BJ (cell line): ENCODE results near the gene ABCF1. TPM values are rescaled to one million over a fixed set of nuclear protein-coding genes. Genes with fewer than 3 reads are reported as not detected.

Experiments used
- CTCF ChIA-PET: fragments of 350-600 bp; formaldehyde crosslinking; extraction: SDS; loops from one replicate; lab custom pipeline; 2021; ENCODE audit warnings: antibody characterized with exemption, inconsistent platforms; lab: Yijun Ruan, JAX
- POLR2A ChIA-PET: fragments of 300-600 bp; sonication (Branson Sonifier 250); formaldehyde crosslinking; extraction: SDS; loops from one replicate; lab custom pipeline; 2021; ENCODE audit warnings: antibody characterized with exemption; lab: Charles Lee
- DNase-seq: peaks from one replicate; pipeline ENCODE4 v3.0.0-alpha.2; 2011; ENCODE audit warnings: low read depth
- H3K27me3 ChIP-seq: 2 replicates; pipeline ENCODE4 v1.6.0; 2011; ENCODE audit warnings: low read length; ENCODE audit not compliant: control insufficient read depth, insufficient read depth
- H3K36me3 ChIP-seq: 2 replicates; pipeline ENCODE4 v1.5.1; 2011; ENCODE audit warnings: low read length; ENCODE audit not compliant: control insufficient read depth, insufficient read depth
- H3K4me3 ChIP-seq: 2 replicates; pipeline ENCODE4 v1.5.1; 2011; ENCODE audit warnings: low read depth, mild to moderate bottlenecking, control low read depth, low read length
- polyA plus RNA-seq: library from polyadenylated mRNA; depleted of rRNA; stranded (reverse); fragments of >200 nt; gene quantifications from 2 replicates; pipeline ENCODE4 v1.2.3, GENCODE V29; 2011
- TF ChIP-seq, protein P1 (sequence below): IDR thresholded peaks from 2 replicates; pipeline ENCODE4 v1.5.1; 2011; ENCODE audit warnings: low read depth, mild to moderate bottlenecking, control low read depth, inconsistent platforms, low read length, moderate library complexity; ENCODE audit not compliant: insufficient read depth

The ABCF1 gene
- polyA plus RNA-seq, 1 experiment = 37.9 TPM

DNA sequence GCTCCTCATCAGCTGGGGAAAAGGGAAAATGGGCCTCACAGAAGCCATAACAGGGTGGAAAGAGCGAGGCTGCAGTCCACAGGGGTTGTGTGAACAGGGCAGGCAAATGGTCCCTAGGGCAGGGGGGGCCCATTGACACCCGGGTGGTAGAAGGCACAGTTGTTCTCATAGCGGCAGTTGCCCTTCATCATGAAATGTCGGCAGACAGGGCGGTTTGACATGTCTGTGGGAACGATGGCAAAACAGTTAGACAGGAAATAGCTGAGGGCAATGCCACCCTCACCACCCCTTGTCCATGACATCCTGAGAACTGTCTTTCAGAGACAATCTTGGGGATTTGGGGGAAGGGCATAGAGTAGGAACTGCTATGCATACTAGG is 30.2 kb downstream of the ABCF1 start:
- POLR2A ChIA-PET = no interaction called here
- no peak for DNase-seq
- TF ChIP-seq, protein P1, sequence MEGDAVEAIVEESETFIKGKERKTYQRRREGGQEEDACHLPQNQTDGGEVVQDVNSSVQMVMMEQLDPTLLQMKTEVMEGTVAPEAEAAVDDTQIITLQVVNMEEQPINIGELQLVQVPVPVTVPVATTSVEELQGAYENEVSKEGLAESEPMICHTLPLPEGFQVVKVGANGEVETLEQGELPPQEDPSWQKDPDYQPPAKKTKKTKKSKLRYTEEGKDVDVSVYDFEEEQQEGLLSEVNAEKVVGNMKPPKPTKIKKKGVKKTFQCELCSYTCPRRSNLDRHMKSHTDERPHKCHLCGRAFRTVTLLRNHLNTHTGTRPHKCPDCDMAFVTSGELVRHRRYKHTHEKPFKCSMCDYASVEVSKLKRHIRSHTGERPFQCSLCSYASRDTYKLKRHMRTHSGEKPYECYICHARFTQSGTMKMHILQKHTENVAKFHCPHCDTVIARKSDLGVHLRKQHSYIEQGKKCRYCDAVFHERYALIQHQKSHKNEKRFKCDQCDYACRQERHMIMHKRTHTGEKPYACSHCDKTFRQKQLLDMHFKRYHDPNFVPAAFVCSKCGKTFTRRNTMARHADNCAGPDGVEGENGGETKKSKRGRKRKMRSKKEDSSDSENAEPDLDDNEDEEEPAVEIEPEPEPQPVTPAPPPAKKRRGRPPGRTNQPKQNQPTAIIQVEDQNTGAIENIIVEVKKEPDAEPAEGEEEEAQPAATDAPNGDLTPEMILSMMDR = no peak
- CTCF ChIA-PET = no interaction called here
- H3K4me3 ChIP-seq = no peak overlapping the region
- H3K36me3 ChIP-seq = peaks cover 43% of the 10 kb centered on the region
- no peaks in the 10 kb centered on the region for H3K27me3 ChIP-seq

DNA sequence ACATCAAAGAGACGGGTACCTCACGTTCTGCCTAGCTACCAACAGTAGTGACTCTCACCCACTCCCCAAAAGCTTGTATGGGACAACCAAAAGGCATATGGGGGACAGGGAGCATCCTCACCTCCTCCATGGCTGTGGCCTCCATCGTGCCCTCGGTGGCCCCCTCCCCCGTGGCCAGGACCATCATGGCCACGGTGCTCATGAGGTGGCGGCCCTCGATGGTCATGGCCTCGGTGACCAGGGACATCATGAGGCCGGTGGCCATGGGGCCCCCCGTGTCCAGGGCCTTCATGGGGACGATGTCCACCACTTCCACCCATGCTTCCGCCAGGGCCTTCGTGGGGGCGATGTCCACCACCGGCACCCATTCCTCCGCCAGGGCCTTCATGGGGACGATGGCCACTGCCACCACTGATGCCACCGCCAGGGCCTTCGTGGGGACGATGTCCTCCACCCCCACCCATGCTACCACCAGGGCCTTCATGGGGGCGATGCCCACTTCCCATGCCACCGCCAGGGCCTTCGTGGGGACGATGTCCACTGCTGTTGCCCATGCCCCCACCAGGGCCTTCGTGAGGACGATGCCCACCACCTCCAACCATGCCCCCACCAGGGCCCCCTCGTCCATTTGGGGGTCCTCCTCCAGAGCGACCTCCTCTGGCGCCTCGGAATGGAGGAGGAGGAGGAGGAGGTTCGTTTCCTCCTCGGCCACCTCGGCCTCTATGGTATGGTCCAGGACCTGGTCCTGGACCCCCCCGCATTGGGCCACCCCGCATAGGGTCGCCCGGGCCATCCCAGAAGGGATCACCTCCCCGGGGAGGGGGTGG is 30.8 kb downstream of the ABCF1 start:
- DNase-seq = no peak
- Histone ChIP-seq H3K4me3 (no peak overlapping the region), H3K27me3 (no peaks in the 10 kb centered on the region), H3K36me3 (peaks cover 45% of the 10 kb centered on the region)
- CTCF ChIA-PET = no interaction called here
- POLR2A ChIA-PET = no interaction called here
- TF ChIP-seq, protein P1 = no peak

DNA sequence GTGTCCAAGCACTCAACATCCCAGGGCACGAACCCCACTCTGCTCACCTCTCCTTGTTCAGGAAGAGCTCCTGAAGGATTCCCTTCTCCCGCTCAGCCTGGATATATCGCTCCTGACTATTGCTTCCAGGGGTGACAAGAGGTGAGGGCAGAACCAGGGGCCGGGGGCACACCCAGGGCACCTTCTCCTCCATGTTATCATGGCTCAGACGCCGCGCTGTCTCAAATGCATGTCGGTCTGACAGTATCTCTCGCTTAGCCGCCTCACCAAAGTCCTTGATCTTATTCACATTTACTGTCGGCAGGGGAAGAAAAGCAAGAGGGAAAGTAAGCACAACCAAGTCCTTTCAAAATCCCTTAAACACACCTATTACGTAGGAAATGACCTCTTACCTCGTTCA is 32.7 kb downstream of the ABCF1 start:
- CTCF ChIA-PET = interaction anchor here (0.7 to 2.0 kb wide), 2 partner anchors 9 to 122 kb away, joined by 3 to 5 read pairs; no protein-coding TSS in a partner anchor

DNA sequence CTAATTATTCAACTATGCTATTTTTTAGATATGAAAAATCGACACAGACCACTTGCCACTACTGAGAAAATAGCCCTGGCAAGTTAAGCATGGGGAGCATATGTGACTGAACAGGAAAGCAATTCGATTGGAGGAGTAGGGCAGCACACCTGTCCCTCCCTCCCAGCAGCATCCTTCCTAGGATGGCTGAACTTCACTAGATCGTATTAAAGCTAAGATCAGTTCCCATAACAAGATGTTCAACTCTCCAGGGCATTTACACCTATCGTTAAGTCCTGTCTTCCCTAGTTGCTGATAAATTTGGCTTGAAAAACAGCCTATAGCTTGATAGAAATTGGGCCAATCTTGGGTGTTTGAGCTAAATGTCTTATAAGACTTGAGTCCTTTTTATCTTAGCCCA is 38.8 kb downstream of the ABCF1 start:
- POLR2A ChIA-PET = interaction anchor here (0.6 kb wide), 1 partner anchor 136 kb away, joined by 3 read pairs; no protein-coding TSS in a partner anchor
- no peaks in the 10 kb centered on the region for H3K27me3 ChIP-seq
- TF ChIP-seq, protein P1 = no peak
- CTCF ChIA-PET = interaction anchor here (1.3 to 2.0 kb wide), 3 partner anchors 10 to 40 kb away, joined by 4 to 11 read pairs (median 5); partner anchors contain the start of gene ABCF1
- H3K4me3 ChIP-seq = no peak overlapping the region
- H3K36me3 ChIP-seq = peaks cover 19% of the 10 kb centered on the region
- DNase-seq = no peak

More for the DNA sequence above, 32.7 kb downstream of the ABCF1 start:
- no peak overlapping the region for H3K4me3 ChIP-seq
- TF ChIP-seq, protein P1 = no peak
- peaks cover 51% of the 10 kb centered on the region for H3K36me3 ChIP-seq
- DNase-seq = no peak
- POLR2A ChIA-PET = no interaction called here
- no peaks in the 10 kb centered on the region for H3K27me3 ChIP-seq

DNA sequence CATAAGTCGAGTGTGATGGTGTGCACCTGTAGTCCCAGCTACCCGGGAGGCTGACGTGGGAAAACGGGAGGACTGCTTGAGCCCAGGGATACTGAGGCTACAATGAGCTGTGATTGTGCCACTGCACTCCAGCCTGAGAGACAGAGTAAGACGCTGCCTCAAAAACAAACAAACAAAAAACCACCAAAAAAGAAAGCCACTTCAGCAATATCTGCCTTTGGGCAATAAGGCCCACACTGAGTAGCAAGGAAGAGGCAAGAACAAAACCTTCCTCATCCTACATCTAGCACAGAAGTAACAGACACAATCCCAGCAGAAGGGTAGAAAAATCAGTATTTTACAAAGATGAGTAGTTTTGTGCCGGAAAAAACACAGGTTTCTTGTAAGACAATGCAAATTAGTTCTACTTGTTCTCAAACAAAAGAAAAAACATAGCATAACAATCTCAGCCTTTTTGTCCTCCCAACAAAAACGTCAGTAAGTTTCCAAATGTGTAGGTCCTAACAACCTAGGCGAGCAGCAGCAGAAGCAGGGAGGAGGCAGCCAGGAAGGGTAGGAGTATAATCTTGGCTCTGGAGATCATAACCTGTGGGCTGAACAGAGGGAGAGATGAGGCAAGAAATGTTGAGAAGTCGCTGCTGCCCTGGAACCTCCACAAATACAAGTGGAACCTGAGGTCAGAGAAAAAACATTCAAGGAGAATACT is 40.1 kb downstream of the ABCF1 start:
- Histone ChIP-seq H3K4me3 (no peak overlapping the region), H3K36me3 (peaks cover 14% of the 10 kb centered on the region), H3K27me3 (no peaks in the 10 kb centered on the region)
- no peak for DNase-seq
- POLR2A ChIA-PET = interaction anchor here (0.6 kb wide), 1 partner anchor 147 kb away, joined by 3 read pairs; no protein-coding TSS in a partner anchor
- CTCF ChIA-PET = interaction anchor here (1.0 to 2.9 kb wide), 6 partner anchors 11 to 70 kb away, joined by 4 to 31 read pairs (median 8); partner anchors contain the start of gene ABCF1
- TF ChIP-seq, protein P1 = no peak
